Spleen (tissue), 11 donors: ENCODE results near the gene ASIP. TPM values are rescaled to one million over a fixed set of nuclear protein-coding genes. Genes with fewer than 3 reads are reported as not detected.
A peak's percentile ranks its signal among the peaks of the same experiment; 100 is the strongest.

Experiments used
- DNase-seq: peaks from one replicate; pipeline ENCODE4 v3.0.0-alpha.2; 2020
- H3K27ac ChIP-seq, 8 donors: fragments of 200-600 bp; sonication (generic) in 7 of 8; 1 replicate in 4 of 8; 2 replicates in 4 of 8; pipeline versions ENCODE4 v1.5.0 to v1.8.0; 2016 to 2021; ENCODE audit warnings: inconsistent platforms in 4 of 8, mild to moderate bottlenecking in 4 of 8, moderate library complexity in 1 of 8
- H3K27me3 ChIP-seq, 7 donors: fragments of 200-600 bp; sonication (generic) in 6 of 7; replicated peaks in 1 of 7; 1 replicate in 4 of 7; 2 replicates in 3 of 7; pipeline versions ENCODE4 v1.5.0 to v1.8.0; 2016 to 2021; ENCODE audit warnings: inconsistent platforms in 3 of 7, mild to moderate bottlenecking in 1 of 7
- H3K36me3 ChIP-seq, 6 donors: fragments of 200-600 bp; sonication (generic) in 5 of 6; 1 replicate in 4 of 6; 2 replicates in 2 of 6; pipeline versions ENCODE4 v1.5.0 to v1.8.0; 2016 to 2021; ENCODE audit warnings: inconsistent platforms in 2 of 6
- H3K4me1 ChIP-seq, 6 donors: fragments of 200-600 bp; sonication (generic) in 5 of 6; 1 replicate in 3 of 6; 2 replicates in 3 of 6; pipeline versions ENCODE4 v1.5.0 to v1.8.0; 2016 to 2021; ENCODE audit warnings: inconsistent platforms in 3 of 6
- H3K4me3 ChIP-seq, 8 donors: fragments of 200-600 bp; sonication (generic) in 7 of 8; 1 replicate in 4 of 8; 2 replicates in 4 of 8; pipeline versions ENCODE4 v1.5.0 to v1.8.0; 2016 to 2021; ENCODE audit warnings: inconsistent platforms in 4 of 8, mild to moderate bottlenecking in 4 of 8, moderate library complexity in 2 of 8
- H3K9me3 ChIP-seq, 8 donors: fragments of 200-600 bp; sonication (generic) in 7 of 8; 1 replicate in 4 of 8; 2 replicates in 4 of 8; pipeline versions ENCODE4 v1.5.0 to v1.8.0; 2016 to 2021; ENCODE audit warnings: inconsistent platforms in 4 of 8
- CTCF ChIP-seq, 11 experiments: fragments of 200-600 bp in 7 of 11; fragments of 450-650 bp in 4 of 11; sonication (generic) in 4 of 11; IDR thresholded peaks in 8 of 11; conservative IDR thresholded peaks in 3 of 11; 1 replicate in 7 of 11; 2 replicates in 4 of 11; pipeline versions ENCODE4 v1.4.0 to v1.8.0; 2016 to 2021; ENCODE audit warnings: antibody characterized with exemption in 11 of 11, inconsistent platforms in 4 of 11, mild to moderate bottlenecking in 1 of 11
- POLR2A ChIP-seq, 3 donors: fragments of 450-650 bp; IDR thresholded peaks; one replicate each; pipeline ENCODE4 v1.5.1; 2017; ENCODE audit warnings: antibody characterized with exemption in 3 of 3, mild to moderate bottlenecking in 1 of 3
- POLR2AphosphoS5 ChIP-seq, 3 donors: sonication (generic); formaldehyde crosslinking; IDR thresholded peaks; one replicate each; pipeline ENCODE4 v1.5.1; 2017; ENCODE audit warnings: antibody characterized with exemption in 3 of 3
- WGBS, 5 donors: extraction: QIAGEN DNeasy Blood & Tissue Kit in 3 of 5; methylation state at CpG; one replicate each; pipeline versions ENCODE4 v1.1.5 to v1.1.7; 2013 to 2018; 5-methylcytosine and 5-hydroxymethylcytosine counted together
- intact Hi-C: fragments of 100-400 bp; cut with DNase I; formaldehyde crosslinking; loops from one replicate; pipeline ENCODE4 v1.15.0; 2023; ENCODE audit warnings: low total_unique reads
- polyA plus RNA-seq, 3 donors: library from polyadenylated mRNA; stranded (reverse); fragments of 200-250 nt; gene quantifications; one replicate each; pipeline ENCODE4 v1.2.1, GENCODE V29; 2013
- total RNA-seq, 7 donors: library from RNA; depleted of rRNA in 3 of 7; stranded (reverse); fragments of >200 nt in 3 of 7; fragmentation: NEBNext Ultra II Directional in 4 of 7; extraction: Animal tissue kit (Norgen Biotek cat#: 25700) in 4 of 7; gene quantifications; one replicate each; pipeline versions ENCODE4 v1.1.0 to v1.2.1, GENCODE V29; 2016 to 2021
- donor health status: healthy with polysubstance abuse.
- donor health status: DM: no; HTN: no; CAD: no; lungs with moderate emphysema.
- donor health status: DM: no; HTN: no; CAD: no.
- donor health status: Bipolar disorder and iron deficiency.
- donor health status: healthy.
- donor health status: DM: no; HTN: no; CAD: no.
- donor health status: DM: yes; HTN: yes; CAD: no.

Gene ASIP
- total and polyA plus RNA-seq, 10 donors: 0.63 to 2.7 (median 1.7) TPM; not detected in 7

DNA sequence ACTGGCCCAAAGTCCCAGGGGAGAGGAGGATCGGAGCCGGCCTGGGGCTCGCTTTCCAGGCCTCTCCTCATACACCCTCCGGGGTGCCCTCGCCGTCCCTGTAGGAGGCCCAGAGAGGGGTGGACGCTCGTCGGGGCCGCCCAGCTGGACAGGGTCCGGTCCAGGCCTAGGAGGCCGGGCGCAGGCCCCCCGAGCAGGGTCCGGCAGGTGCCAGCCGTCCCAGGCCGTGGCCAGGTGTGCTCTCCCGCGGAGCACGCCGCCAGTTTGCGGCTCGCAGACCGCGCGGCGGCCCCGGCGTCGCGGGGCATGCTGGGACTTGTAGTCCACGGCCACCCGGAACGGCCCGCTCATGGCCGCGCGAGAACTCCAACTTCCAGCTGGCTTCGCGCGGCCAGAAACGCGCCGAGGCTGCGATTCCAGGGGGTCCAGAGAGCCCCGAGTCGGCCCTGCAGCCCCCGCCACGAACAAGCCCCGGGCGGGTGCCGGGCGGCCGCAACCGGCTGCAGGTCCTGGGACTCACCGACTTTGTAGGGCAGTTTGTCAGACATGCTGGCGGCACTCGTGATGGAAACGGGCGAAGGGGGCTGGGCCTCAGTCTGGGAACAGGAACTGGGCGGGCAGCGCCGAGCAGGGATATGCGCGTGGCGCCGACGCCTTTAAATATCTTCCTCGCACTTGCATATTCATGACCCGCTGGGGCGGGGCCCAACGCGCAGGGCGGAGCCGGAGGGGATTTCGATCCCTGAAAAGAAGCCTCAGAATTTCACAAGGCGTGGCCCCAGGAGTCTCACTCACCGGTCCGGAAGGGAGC is 61.7 kb downstream of the ASIP start, which contains the start of gene AHCY:
AHCY (minus strand) TSS at position 633 of the 811 bp plus-strand sequence; CDS start at position 548, 85 bp downstream.
- Histone ChIP-seq H3K4me3 (peak within 1 kb of the TSS; percentile 84 to 98 (median 92)), H3K36me3 (no peaks in the 10 kb centered on the region), H3K4me1 (peaks cover 0 to 52% (median 26%) of the 10 kb centered on the region in 6 donors), H3K9me3 (no peaks in the 10 kb centered on the region), H3K27ac (peak within 1 kb of the TSS; percentile 93 to 97 (median 95)), H3K27me3 (no peaks in the 10 kb centered on the region)
- peak; percentile 99 for DNase-seq
- TF ChIP-seq POLR2AphosphoS5 (IDR thresholded peaks at IDR 0.05): peak; percentile 83 to 92 (median 88)
- TF ChIP-seq CTCF (IDR thresholded peaks at IDR 0.05 in 8 of 11, conservative IDR thresholded peaks at IDR 0.05 in 3 of 11): peak in 3 of 11 experiments; percentile 9 to 41 (median 26)
- peak in 1 of 3 donors; percentile 18 for TF ChIP-seq POLR2A (IDR thresholded peaks at IDR 0.05)
- intact Hi-C loops: no loop called here
- 0 to 1% (median 0%) methylated on average over 24 to 79 of the region's 79 CpGs for WGBS, 5 donors

- H3K27me3 ChIP-seq: peaks cover 0 to 2% (median 0%) of the 10 kb centered on the region in 7 donors
These were observed 64.4 kb downstream of the ASIP start for GRCh38 chr20:34305333-34306230.

DNA sequence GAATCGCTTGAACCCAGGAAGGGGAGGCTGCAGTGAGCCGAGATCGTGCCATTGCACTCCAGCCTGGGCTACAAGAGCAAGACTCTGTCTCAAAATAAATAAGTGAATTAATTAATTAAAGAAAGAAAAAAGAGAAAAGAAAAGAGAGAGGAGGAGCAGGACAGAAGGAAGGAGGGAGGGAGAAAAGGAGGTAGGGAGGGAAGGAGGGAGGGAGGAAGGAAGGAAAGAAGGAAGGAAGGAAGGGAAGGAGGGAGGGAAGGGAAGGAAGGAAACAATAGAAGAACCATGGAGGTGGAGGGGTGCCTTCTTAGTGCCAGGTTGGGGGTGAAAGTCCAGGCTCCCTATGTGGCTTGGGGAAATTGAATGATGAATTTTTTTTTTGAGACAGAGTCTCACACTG is 68.5 kb downstream of the ASIP start:
- Histone ChIP-seq H3K4me3 (no peak overlapping the region), H3K27me3 (peaks cover 0 to 22% (median 14%) of the 10 kb centered on the region in 7 donors), H3K27ac (no peak overlapping the region), H3K36me3 (no peaks in the 10 kb centered on the region), H3K9me3 (no peaks in the 10 kb centered on the region), H3K4me1 (peaks cover 9 to 28% (median 19%) of the 10 kb centered on the region in 6 donors)
- TF ChIP-seq CTCF (IDR thresholded peaks at IDR 0.05 in 8 of 11, conservative IDR thresholded peaks at IDR 0.05 in 3 of 11) (no peak), POLR2AphosphoS5 (IDR thresholded peaks at IDR 0.05) (no peak), POLR2A (IDR thresholded peaks at IDR 0.05) (no peak)
- DNase-seq: no peak
- intact Hi-C loops: loop anchor here (5.0 to 10.0 kb wide), 4 partner anchors 163 to 455 kb away; no protein-coding TSS in a partner anchor
- 87 to 97% (median 95%) methylated on average over 3 of the region's 3 CpGs for WGBS, 5 donors

More at GRCh38 chr20:34305333-34306230, 64.4 kb downstream of the ASIP start:
- H3K36me3 ChIP-seq: no peaks in the 10 kb centered on the region
- WGBS, 5 donors: 72 to 82% (median 77%) methylated on average over 19 of the region's 19 CpGs
- H3K4me3 ChIP-seq: no peak overlapping the region
- H3K4me1 ChIP-seq: peaks cover 0 to 38% (median 23%) of the 10 kb centered on the region in 6 donors
- DNase-seq: peak; percentile 80
- TF ChIP-seq POLR2A (IDR thresholded peaks at IDR 0.05) (no peak), CTCF (IDR thresholded peaks at IDR 0.05 in 8 of 11, conservative IDR thresholded peaks at IDR 0.05 in 3 of 11) (no peak), POLR2AphosphoS5 (IDR thresholded peaks at IDR 0.05) (no peak)
- H3K9me3 ChIP-seq: no peaks in the 10 kb centered on the region
- H3K27ac ChIP-seq: peak overlapping the region in 2 of 8 donors; percentile 34 to 53
- intact Hi-C loops: no loop called here
